Fibroblast of peridontal ligament (primary cell): ENCODE data around the gene DPY19L1.
"Not testable (repeated sequence)": the region's sequence is repeated elsewhere in the genome, so short reads cannot be mapped to it uniquely, and the experiment has no call there.

ENCODE experiments used
- DNase-seq: peaks from one replicate; pipeline ENCODE4 v3.0.0-alpha.2; 2010; ENCODE audit errors: extremely low read depth

DPY19L1 gene

DNA sequence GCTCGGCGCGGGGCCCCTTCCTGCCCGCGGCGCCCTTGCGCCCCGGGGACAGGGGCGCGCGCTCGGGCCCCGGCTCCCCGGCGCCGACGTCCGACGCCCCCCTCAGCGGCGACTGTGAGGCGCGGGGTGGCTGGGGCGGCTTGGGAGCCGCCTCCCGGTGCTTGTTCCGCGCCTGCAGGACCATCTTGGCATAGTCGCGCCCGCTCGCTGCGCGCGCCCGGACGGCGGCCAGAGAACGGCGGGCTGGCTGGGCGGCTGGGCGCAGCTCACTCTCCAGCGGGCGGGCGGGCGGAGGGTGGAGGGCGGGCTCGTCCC, at the start of gene DPY19L1:
Gene DPY19L1, minus strand, starts transcription at position 275 of the 315 bp plus-strand sequence. Its CDS starts 91 bp downstream, at position 184.
- DNase-seq = no peak

DNA sequence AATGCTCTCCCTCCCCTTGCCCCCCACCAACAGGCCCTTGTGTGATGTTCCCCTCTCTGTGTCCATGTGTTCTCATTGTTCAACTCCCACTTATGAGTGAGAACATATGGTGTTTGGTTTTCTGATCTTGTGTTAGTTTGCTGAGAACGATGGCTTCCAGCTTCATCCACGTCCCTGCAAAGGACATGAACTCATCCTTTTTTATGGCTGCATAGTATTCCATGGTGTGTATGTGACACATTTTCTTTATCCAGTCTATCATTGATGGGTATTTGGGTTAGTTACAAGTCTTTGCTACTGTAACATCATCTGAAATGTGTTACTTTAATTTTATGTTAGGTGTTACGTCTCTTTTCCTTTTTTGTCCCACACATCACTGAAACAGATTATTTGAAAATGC, 42.2 kb upstream of the DPY19L1 start:
- not testable (repeated sequence) for DNase-seq

DNA sequence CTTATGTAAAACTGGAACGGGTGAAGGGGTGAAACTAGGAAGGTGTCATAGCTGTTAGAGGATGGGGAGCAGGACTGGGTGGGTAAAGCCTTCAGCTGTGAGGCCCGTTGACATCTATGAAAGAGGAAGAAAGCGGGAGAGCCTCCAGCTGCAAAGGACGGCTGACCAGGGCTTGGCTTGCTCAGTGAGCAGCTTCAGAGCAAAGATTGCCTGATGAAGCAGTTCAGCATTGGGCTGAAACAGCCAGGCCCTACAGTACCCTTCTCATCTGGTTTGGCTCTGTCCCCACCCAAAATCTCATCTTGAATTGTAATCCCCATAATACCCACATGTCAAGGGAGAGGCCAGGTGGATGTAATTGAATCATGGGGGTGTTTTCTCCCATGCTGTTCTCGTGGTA, 36.7 kb upstream of the DPY19L1 start:
- not testable (repeated sequence) for DNase-seq

DNA sequence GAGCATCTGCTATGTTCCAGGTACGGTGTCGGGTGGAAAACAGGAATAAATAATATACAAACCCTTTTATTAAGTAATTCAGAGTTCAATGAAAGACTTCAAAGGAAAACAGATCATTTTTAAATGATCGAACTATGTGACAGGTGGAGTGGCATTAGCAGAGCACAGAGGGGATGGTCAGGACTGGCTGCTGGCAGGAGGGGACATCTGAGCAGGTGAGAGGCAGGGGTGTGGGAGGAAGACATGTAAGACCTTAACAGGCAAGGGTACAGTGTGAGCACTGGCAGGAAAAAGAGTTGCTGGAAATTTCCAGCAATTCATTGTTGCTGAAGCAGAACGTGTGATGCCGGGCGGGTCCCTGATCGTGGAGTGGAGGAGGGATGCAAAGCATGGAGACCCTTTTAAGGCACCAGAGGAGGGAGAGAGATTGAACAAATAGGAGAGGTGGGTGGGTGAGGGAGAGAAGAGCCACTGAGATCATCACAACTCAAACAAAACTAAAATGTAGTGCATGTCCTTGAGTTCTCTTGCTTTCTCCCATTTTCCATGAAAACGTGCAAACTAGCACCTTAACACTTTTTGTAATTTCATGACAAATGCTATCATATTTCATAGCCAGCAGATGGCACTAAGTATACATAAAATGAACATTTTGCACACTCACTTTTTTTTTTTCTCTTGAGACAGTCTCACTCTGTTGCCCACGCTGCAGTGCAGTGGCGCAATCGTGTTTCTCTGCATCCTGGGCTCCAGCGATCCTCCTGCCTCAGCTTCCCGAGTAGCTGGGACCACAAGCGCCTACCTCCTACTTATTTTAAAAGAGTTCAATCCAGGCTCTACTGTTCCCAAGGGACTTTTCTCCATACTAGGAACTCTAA, 35.9 kb upstream of the DPY19L1 start:
- DNase-seq = peak; percentile 33

GRCh38 chr7:35069084-35069483, 31.8 kb upstream of the DPY19L1 start:
- not testable (repeated sequence) for DNase-seq

DNA sequence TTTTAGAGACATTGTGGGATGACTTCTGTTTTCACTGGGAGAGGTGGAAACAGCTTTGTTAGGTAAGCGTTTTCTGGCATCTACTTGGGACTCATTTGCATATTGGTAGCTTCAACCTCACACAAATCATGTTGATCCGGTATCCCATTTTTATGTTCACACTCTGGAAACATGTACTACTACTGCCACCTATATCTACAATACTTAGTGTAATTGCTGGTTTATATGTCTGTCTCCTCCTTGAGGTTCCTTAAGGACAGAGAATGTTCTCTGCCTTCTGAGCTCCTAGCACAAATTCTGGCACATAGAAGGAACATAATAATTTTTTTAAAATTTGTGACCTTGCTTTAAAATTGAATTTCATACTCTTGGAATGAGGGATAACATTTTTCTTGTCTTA, 28.1 kb upstream of the DPY19L1 start:
- not testable (repeated sequence) for DNase-seq

DNA sequence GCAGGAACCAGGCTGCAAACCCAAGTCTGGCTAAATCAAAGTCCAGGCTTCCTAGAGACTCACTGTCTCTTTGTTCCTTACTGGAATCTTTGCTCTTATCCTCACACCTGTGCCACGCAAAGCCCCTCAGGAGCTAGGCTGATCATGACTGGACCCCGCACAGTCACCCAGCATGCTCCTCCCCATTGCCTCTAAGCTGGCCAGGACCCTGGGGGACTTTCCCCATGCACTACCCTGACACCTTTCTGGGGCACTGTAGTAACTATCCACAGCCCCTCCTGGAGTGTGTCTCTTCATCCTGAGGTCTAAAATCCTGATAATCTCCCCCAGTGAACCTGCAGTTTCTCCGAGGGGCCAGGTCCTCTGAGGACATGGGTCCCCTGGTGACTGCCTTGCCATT, 21.3 kb upstream of the DPY19L1 start:
- not testable (repeated sequence) for DNase-seq

DNA sequence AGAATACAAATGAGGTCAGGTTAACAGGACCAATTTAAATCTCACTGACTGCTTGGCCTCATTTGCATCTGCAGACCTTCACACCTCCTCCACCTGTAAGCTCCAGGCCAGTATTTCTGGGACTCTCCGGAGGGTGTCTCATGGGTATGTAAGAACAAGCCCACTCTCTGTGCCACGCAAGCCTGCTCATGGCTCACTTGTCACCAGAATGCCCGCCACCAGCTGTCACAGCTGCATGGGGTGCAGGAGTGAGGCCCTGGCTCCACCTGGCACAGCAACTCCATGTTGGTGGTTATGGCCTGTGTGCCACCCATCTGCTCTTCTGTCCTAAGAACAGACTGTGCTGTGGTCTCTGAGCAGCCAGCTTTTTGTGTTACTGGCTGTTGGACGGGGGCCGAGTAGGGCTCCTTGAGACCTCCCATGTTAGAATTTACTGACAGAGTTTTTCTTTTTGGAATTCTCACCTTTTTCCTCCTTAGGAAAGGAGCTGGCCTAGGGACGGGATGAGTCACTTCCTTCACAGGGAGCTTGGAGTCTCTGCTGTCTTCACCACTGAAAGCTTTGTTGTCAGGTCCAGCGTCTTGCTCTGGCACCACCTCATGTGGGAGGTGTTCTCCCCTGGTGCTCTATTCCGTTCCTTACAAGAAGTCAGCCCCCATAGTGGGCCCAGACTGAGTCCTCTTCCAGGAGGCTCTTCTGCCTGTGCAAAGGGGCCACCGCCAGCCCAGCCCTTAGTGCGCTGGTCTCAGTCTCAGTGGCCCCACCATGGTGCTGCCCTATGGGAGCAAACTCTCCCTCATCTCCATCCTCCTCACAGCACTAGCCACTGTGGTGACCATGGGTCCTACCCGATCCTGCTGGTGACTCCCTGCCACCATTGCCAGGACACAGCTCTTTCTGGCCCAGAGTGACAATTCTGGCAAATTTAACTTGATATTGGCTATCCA, 20.5 kb upstream of the DPY19L1 start:
- not testable (repeated sequence) for DNase-seq

GRCh38 chr7:35055733-35056132, 18.4 kb upstream of the DPY19L1 start:
- not testable (repeated sequence) for DNase-seq

- DNase-seq = not testable (repeated sequence)
These were observed 16.3 kb upstream of the DPY19L1 start for GRCh38 chr7:35053488-35054175.

DNA sequence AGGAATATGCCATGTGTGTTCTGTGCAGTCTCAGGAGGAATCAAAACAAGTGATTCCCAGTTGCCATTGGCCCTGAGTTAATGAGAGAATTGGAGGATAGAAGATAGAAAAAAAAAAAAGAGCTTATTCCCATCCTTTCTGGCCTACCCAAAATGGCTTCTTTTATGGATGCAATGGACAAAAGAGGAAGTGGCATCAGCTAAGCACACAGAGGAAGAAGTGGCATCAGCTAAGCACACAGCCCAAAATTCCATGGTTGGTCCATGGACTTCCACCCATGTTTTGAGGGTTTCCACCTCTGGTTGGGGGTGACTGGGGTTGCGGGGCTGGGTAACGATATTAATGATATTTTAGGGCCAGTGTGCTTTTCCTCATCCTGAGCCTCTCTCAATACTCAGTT, 11.1 kb upstream of the DPY19L1 start:
- DNase-seq = not testable (repeated sequence)

GRCh38 chr7:35047912-35048305, 10.6 kb upstream of the DPY19L1 start:
- DNase-seq = not testable (repeated sequence)

DNA sequence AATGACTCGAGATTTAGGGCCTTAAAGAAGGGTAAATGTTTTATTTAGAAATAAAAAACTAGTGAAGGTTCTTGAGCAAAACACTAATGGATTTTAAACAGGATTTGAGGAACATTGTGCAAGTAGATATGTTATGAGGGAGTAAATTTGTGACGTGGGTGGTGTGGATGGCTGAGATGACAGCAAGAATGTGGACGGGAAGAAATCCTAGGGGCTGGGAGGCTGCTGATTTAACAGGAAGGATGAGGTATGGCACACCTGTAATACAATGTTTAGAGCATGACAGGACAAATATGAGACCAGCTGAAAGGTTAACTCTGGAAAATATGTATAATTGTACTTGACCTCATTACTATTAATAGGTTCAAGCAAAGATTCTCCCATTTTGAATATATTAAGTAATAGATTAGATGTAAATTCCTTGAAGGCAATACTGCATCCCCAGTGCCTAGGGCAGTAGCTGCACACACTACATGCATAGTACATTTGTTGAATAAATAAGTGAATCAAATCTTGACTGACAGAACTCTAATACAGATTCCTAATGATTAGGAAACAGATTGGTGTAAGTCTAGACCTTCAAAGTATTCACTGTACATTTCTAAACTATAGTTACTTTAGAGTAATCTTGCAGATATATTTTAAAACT, 10.1 kb upstream of the DPY19L1 start:
- DNase-seq = not testable (repeated sequence)

DNA sequence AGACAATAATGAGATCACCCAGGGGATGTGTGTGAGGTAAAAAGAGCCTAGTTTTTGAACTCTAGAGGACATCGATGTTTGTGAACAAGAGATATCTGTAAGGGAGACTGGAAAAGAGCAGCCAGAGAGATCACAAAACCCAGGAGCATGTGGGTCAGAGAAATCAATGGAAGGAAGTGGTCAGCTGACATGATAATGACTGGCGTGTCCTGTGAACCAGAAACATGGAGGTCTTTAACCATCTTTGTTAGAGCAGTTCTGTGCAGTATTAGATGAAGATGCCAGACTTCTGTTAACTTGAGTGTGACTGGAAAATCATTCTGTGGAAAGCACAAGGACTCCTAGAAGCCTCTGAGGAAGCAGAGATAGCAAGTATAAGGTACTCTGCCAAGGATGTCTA, 6.0 kb upstream of the DPY19L1 start:
- not testable (repeated sequence) for DNase-seq

DNA sequence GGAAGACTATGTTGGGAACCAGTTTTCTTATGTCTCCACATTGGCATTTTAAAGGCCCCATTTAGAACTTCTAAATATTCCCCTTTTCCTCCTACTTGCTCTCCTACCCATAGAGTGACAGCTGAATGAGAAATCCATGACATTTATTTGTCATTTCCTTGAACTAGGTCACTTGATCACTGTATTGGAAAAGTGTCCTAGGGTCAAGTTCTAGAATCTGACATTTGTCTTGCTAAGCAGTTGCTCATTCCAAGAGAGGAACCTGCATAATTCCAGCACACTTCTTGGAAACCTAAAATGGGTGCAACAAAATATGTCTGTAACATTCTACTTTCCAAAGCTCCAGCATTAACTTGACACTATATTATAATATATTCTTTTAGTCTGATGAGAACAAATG, 3.6 kb upstream of the DPY19L1 start:
- no peak for DNase-seq

DNA sequence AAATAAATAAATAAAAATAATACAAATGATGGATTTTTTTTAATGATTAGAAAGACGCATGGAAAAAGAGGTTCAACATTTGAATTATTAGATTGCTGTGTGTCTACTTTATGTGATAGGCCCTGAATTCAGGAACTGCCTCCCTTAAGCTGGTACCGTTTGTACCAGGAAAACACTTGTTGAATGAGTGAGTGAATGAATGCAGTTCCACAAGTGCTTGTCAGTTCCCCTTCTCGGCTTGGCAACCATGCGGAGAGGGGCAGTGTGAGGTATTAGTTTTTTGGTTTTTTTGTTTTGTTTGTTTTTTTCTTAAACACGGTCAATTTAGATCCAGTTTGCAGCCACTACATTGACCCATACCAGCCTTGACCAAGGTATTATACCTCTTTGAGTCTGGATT, 2.1 kb upstream of the DPY19L1 start:
- DNase-seq = no peak

GRCh38 chr7:35038354-35038753, 1.1 kb upstream of the DPY19L1 start:
- no peak for DNase-seq

DNA sequence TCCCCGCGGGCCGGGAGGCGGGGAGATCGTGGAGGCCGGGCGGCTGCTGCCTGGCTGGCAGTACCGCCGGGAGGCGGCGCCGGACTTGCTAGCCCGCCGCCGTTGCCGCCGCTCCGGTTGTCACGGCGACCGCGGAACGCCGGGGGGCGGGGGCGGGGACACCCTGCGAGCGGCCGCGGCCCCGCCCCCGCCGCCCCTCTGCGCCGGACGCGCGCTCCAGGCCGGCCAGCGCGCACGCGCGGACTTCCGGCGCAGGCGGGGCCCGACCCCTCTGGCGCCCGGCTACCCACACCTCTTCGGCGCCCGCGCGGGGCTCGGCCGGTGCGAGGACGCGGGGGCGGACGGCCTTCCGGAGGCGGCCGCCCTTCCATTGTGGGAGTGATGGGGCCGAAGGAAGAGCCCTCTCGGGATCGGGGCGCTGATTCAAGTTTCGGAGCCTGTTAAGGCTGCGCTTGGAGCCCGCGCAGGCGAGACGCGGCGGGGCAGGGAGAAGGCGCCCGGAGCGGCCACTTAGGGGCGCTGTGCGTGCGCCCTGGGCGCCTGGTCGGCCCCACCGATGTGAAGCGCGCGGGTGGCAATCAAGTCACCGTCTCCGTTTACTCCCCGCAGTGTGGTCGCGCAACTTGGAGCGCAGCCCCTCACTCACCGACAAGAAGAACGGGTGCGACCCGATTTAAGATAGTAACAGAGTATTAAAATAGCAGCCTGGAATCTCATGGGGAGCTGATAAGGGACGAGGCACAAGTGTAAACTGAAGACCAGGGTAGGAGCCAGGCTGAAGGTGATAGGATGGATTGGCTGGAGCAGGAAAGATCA, 449 bp upstream of the DPY19L1 start:
- DNase-seq = peak; percentile 85

- DNase-seq = peak; percentile 59
These were observed 719 bp downstream of the DPY19L1 start for GRCh38 chr7:35036361-35037171.

DNA sequence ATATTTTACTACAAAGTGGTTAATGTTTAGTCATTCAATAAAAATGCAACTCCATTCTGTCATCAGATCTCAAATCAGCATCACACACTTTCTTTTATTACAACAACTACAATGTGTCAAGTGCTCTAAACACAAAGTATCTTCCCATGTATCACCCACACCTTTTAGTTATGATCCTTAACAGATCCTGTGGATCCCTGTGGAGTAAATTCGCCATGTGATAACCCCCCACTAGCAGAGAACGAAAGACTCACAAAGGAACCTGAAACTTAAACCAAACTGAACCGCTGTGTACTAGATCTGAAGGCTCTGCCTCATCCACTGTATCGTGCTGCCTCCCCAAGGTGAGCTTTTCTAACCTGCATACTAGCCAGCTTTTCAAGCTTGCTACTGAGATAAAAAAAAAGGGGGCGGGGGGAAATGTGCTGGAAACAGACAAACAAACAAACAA, 1.7 kb downstream of the DPY19L1 start:
- peak; percentile 45 for DNase-seq
